ENCODE data around the gene BAIAP2L1. TPM values are rescaled to one million over a fixed set of nuclear protein-coding genes. Genes with fewer than 3 reads are reported as not detected.

Gene BAIAP2L1
- total and polyA plus RNA-seq, 2 donors (not counting 3 experiments of a cell fraction or from before 2014, with no cell fraction given): 0.32 to 1.1 TPM

GRCh38 chr7:98309566-98309965 lies 91.3 kb downstream of the BAIAP2L1 start:
- Histone ChIP-seq H3K79me2 (ENCODE audit: control insufficient read depth, insufficient read depth, low read length) (no peaks in the 10 kb centered on the region), H3K9ac (replicated peaks; ENCODE audit: extremely low read depth, insufficient read depth, low read length) (no peak overlapping the region), H3K27ac (ENCODE audit: insufficient read depth, low read depth, low read length) (no peak overlapping the region), H3K4me1 (ENCODE audit: control insufficient read depth, extremely low read depth, insufficient read depth, low read length) (no peaks in the 10 kb centered on the region), H3K4me2 (ENCODE audit: insufficient read depth, low read length) (no peak overlapping the region), H3K36me3 (ENCODE audit: control insufficient read depth in 2 of 2, extremely low read depth in 1 of 2, insufficient read depth in 2 of 2, low read length in 2 of 2) (no peaks in the 10 kb centered on the region), H3K9me3 (replicated peaks; ENCODE audit: control insufficient read depth, insufficient read depth, low read length) (no peaks in the 10 kb centered on the region), H2AFZ (ENCODE audit: low read depth, low read length) (no peak overlapping the region), H4K20me1 (replicated peaks; ENCODE audit: control insufficient read depth, extremely low read depth, insufficient read depth, low read length) (no peaks in the 10 kb centered on the region), H3K4me3 (replicated peaks in 1 of 3; ENCODE audit: insufficient read depth in 1 of 3, low read depth in 1 of 3, low read length in 3 of 3) (no peak overlapping the region), H3K27me3 (ENCODE audit: control insufficient read depth in 2 of 2, insufficient read depth in 2 of 2, low read length in 2 of 2) (no peaks in the 10 kb centered on the region), H3K9me1 (replicated peaks; ENCODE audit: control insufficient read depth, extremely low read depth, insufficient read depth, low read length) (no peaks in the 10 kb centered on the region)
- ChIA-PET POLR2A (no interaction called here), CTCF (no interaction called here)
- dilution Hi-C loops (cut with MboI; ENCODE audit: extremely low pct_ligation_motif_present, low sequenced_read_pairs): no loop called here
- no peak for FAIRE-seq
- no TSS peak for BruUV-seq (replicated peaks)
- DNase-seq (ENCODE audit: low read depth, low spot score): no peak
- TF ChIP-seq JUN (IDR thresholded peaks at IDR 0.05; ENCODE audit: borderline replicate concordance, insufficient read depth, insufficient read length, low read depth): no peak
- no peak for TF ChIP-seq MYC (IDR thresholded peaks at IDR 0.05; ENCODE audit: low read depth, low read length)
- TF ChIP-seq MAX (IDR thresholded peaks at IDR 0.05; ENCODE audit: insufficient read depth, insufficient read length): no peak
- no peak for TF ChIP-seq GATA2 (IDR thresholded peaks at IDR 0.05; ENCODE audit: insufficient read depth, insufficient read length, low read depth, low read length)
- no peak for TF ChIP-seq POLR2AphosphoS5 (IDR thresholded peaks at IDR 0.05; ENCODE audit: insufficient read depth, low read depth, low read length)
- TF ChIP-seq EZH2 (IDR thresholded peaks at IDR 0.05; ENCODE audit: borderline replicate concordance, low read depth, low read length, severe bottlenecking): no peak
- no peak for TF ChIP-seq CTCF (IDR thresholded peaks at IDR 0.05; ENCODE audit: extremely low read depth in 1 of 2, insufficient read depth in 1 of 2, low read depth in 1 of 2, low read length in 2 of 2)
- no peak for TF ChIP-seq FOS (IDR thresholded peaks at IDR 0.05; ENCODE audit: borderline replicate concordance, insufficient read depth, low read length)
- no peak for TF ChIP-seq POLR2A (IDR thresholded peaks at IDR 0.05; ENCODE audit: low read depth, low read length)
- intact Hi-C loops (cut with micrococcal nuclease): loop anchor here (5.0 kb wide), 1 partner anchor 43 kb away; no protein-coding TSS in a partner anchor

Measured in endothelial cell of umbilical vein (primary cell).